H1 (cell line): ENCODE measurements around the gene MBP. TPM values are rescaled to one million over a fixed set of nuclear protein-coding genes. Genes with fewer than 3 reads are reported as not detected.

Experiments
- CTCF ChIA-PET: fragments of 300-600 bp; sonication (Branson Sonifier 250); formaldehyde crosslinking; loops from one replicate; lab custom pipeline; 2021; ENCODE audit not compliant: partially characterized antibody; lab: Charles Lee
- POLR2A ChIA-PET: fragments of 300-600 bp; sonication (Branson Sonifier 250); formaldehyde crosslinking; loops from one replicate; lab custom pipeline; 2021; ENCODE audit warnings: inconsistent platforms; ENCODE audit not compliant: partially characterized antibody; lab: Charles Lee
- DNase-seq, 2 experiments: peaks; one replicate each; pipeline versions ENCODE4 v3.0.0 to v3.0.0-alpha.2; 2010 to 2022; ENCODE audit warnings: low spot score in 2 of 2, low read depth in 1 of 2, mixed read lengths in 1 of 2
- FAIRE-seq: peaks from 2 replicates; lab custom pipeline; 2011; peaks lifted over from hg19 to GRCh38; lab: Jason Lieb, UNC
- H2AFZ ChIP-seq: 2 replicates; pipeline ENCODE4 v1.8.1; 2012; ENCODE audit warnings: low read length, inconsistent platforms
- H2AK5ac ChIP-seq: 2 replicates; pipeline ENCODE4 v1.6.1; 2013; ENCODE audit warnings: low read depth, low read length
- H2BK120ac ChIP-seq: replicated peaks from 2 replicates; pipeline ENCODE3; 2013; ENCODE audit warnings: low read depth, low read length, inconsistent platforms
- H2BK12ac ChIP-seq: 2 replicates; pipeline ENCODE4 v1.6.1; 2013; ENCODE audit warnings: low read depth, low read length
- H2BK15ac ChIP-seq: 2 replicates; pipeline ENCODE4 v1.6.1; 2013; ENCODE audit warnings: low read length
- H2BK20ac ChIP-seq: 2 replicates; pipeline ENCODE4 v1.6.1; 2013; ENCODE audit warnings: low read length
- H2BK5ac ChIP-seq: 2 replicates; pipeline ENCODE4 v1.6.1; 2013; ENCODE audit warnings: low read depth, low read length
- H3K14ac ChIP-seq: 2 replicates; pipeline ENCODE4 v1.6.1; 2013; ENCODE audit warnings: inconsistent platforms; ENCODE audit not compliant: insufficient read length
- H3K18ac ChIP-seq: 2 replicates; pipeline ENCODE4 v1.6.1; 2013; ENCODE audit warnings: low read length; ENCODE audit errors: extremely low read depth
- H3K23ac ChIP-seq: 2 replicates; pipeline ENCODE4 v1.6.1; 2013; ENCODE audit warnings: inconsistent platforms; ENCODE audit not compliant: insufficient read length
- H3K23me2 ChIP-seq: 2 replicates; pipeline ENCODE4 v1.6.1; 2013; ENCODE audit warnings: low read depth, low read length
- H3K27ac ChIP-seq: 2 replicates; pipeline ENCODE4 v1.6.1; 2011; ENCODE audit warnings: low read depth, low read length, inconsistent platforms
- H3K27me3 ChIP-seq, 4 experiments: replicated peaks in 1 of 4; 1 replicate in 1 of 4; 2 replicates in 3 of 4; pipeline versions ENCODE4 v1.6.1 to v1.8.1; 2011 to 2013; ENCODE audit warnings: low read length in 3 of 4, mild to moderate bottlenecking in 3 of 4, inconsistent platforms in 2 of 4, mixed read lengths in 2 of 4, moderate library complexity in 1 of 4; ENCODE audit not compliant: control insufficient read depth in 3 of 4, insufficient read depth in 3 of 4; ENCODE audit errors: extremely low read depth in 1 of 4
- H3K36me3 ChIP-seq, 4 experiments: 2 replicates each; pipeline versions ENCODE4 v1.6.1 to v1.8.1; 2011 to 2013; ENCODE audit warnings: mild to moderate bottlenecking in 4 of 4, low read length in 3 of 4, moderate library complexity in 2 of 4, control low read depth in 1 of 4, inconsistent platforms in 1 of 4; ENCODE audit not compliant: insufficient read depth in 4 of 4, control insufficient read depth in 2 of 4
- H3K4ac ChIP-seq: replicated peaks from 2 replicates; pipeline ENCODE3; 2013; ENCODE audit warnings: low read length, low read depth, mixed read lengths, inconsistent platforms; ENCODE audit not compliant: insufficient read length
- H3K4me1 ChIP-seq, 4 experiments: replicated peaks in 1 of 4; 1 replicate in 1 of 4; 2 replicates in 3 of 4; pipeline versions ENCODE4 v1.6.1 to v1.8.1; 2011 to 2013; ENCODE audit warnings: low read length in 3 of 4, inconsistent platforms in 2 of 4, mixed read lengths in 1 of 4; ENCODE audit not compliant: insufficient read depth in 4 of 4, control insufficient read depth in 3 of 4
- H3K4me2 ChIP-seq, 2 experiments: 2 replicates each; pipeline versions ENCODE4 v1.6.1 to v1.8.1; 2011 to 2013; ENCODE audit warnings: low read depth in 2 of 2, low read length in 2 of 2, control low read depth in 1 of 2, inconsistent platforms in 1 of 2, mild to moderate bottlenecking in 1 of 2; ENCODE audit not compliant: insufficient read depth in 1 of 2
- H3K4me3 ChIP-seq, 4 experiments: fragments of 200-600, 300-600 bp in 1 of 4; sonication (generic), shearing (Covaris generic), sonication (Bioruptor Twin) in 1 of 4; 2 replicates each; pipeline versions ENCODE4 v1.5.1 to v1.8.1; 2011 to 2016; ENCODE audit warnings: low read length in 4 of 4, low read depth in 3 of 4, control low read depth in 2 of 4, inconsistent platforms in 2 of 4, mild to moderate bottlenecking in 2 of 4, mixed read lengths in 1 of 4, moderate library complexity in 1 of 4; ENCODE audit not compliant: insufficient read depth in 2 of 4; ENCODE audit errors: extremely low read depth in 1 of 4
- H3K56ac ChIP-seq: replicated peaks from 2 replicates; pipeline ENCODE3; 2013; ENCODE audit warnings: low read depth, mild to moderate bottlenecking, mixed read lengths, low read length, inconsistent platforms; ENCODE audit not compliant: insufficient read length
- H3K79me1 ChIP-seq: 2 replicates; pipeline ENCODE4 v1.6.1; 2013; ENCODE audit warnings: low read depth, low read length, control low read depth
- H3K79me2 ChIP-seq, 2 experiments: 2 replicates each; pipeline versions ENCODE4 v1.6.1 to v1.8.1; 2012 to 2013; ENCODE audit warnings: low read length in 2 of 2, mild to moderate bottlenecking in 2 of 2, inconsistent platforms in 1 of 2; ENCODE audit not compliant: insufficient read depth in 2 of 2, control insufficient read depth in 1 of 2
- H3K9ac ChIP-seq, 4 experiments: replicated peaks in 1 of 4; 1 replicate in 1 of 4; 2 replicates in 3 of 4; pipeline versions ENCODE4 v1.6.1 to v1.8.1; 2011 to 2013; ENCODE audit warnings: low read depth in 3 of 4, low read length in 3 of 4, control low read depth in 2 of 4, mild to moderate bottlenecking in 2 of 4, moderate library complexity in 2 of 4, inconsistent platforms in 1 of 4; ENCODE audit errors: extremely low read depth in 1 of 4
- H3K9me3 ChIP-seq, 2 experiments: 2 replicates each; pipeline versions ENCODE4 v1.6.1 to v1.8.1; 2012 to 2013; ENCODE audit warnings: mild to moderate bottlenecking in 2 of 2, moderate library complexity in 2 of 2, control low read depth in 1 of 2, inconsistent platforms in 1 of 2, low read depth in 1 of 2, low read length in 1 of 2, mixed read lengths in 1 of 2; ENCODE audit not compliant: insufficient read depth in 2 of 2
- H4K20me1 ChIP-seq, 2 experiments: replicated peaks in 1 of 2; 2 replicates each; pipeline versions ENCODE3 to v1.8.1; 2011 to 2013; ENCODE audit warnings: inconsistent platforms in 2 of 2, low read length in 2 of 2, mild to moderate bottlenecking in 1 of 2; ENCODE audit not compliant: insufficient read depth in 2 of 2, control insufficient read depth in 1 of 2
- H4K5ac ChIP-seq: 2 replicates; pipeline ENCODE4 v1.6.1; 2013; ENCODE audit warnings: low read length, low read depth, mixed read lengths, inconsistent platforms; ENCODE audit not compliant: insufficient read length
- H4K8ac ChIP-seq: 2 replicates; pipeline ENCODE4 v1.8.0; 2013; ENCODE audit warnings: mild to moderate bottlenecking, moderate library complexity, low read length, inconsistent platforms; ENCODE audit not compliant: insufficient read depth; ENCODE audit errors: extremely low read depth
- H4K91ac ChIP-seq: replicated peaks from 2 replicates; pipeline ENCODE3; 2013; ENCODE audit warnings: low read length, mixed read lengths, inconsistent platforms; ENCODE audit not compliant: insufficient read length
- TEAD4 ChIP-seq: IDR thresholded peaks from 2 replicates; pipeline ENCODE4 v1.6.1; 2012; ENCODE audit warnings: low read depth, low read length, inconsistent platforms, mixed read lengths
- ZNF274 ChIP-seq: IDR thresholded peaks from 2 replicates; pipeline ENCODE4 v1.7.0; 2012; ENCODE audit warnings: low read length, borderline replicate concordance; ENCODE audit errors: extremely low read depth
- WGBS, 2 experiments: shearing (Covaris generic) in 1 of 2; methylation state at CpG; one replicate each; pipeline versions ENCODE4 v1.1.6 to v1.1.7; 2013 to 2015; ENCODE audit warnings: low lambda C conversion rate in 2 of 2, mixed read lengths in 2 of 2, inconsistent platforms in 1 of 2, low coverage in 1 of 2, missing lambda C conversion rate in 1 of 2; ENCODE audit not compliant: insufficient replicate concordance in 2 of 2, insufficient coverage in 1 of 2, insufficient read length in 1 of 2; ENCODE audit errors: extremely low coverage in 1 of 2, missing lambda C conversion rate in 1 of 2; 5-methylcytosine and 5-hydroxymethylcytosine counted together
- polyA plus RNA-seq, 7 experiments: library from polyadenylated mRNA; depleted of rRNA in 3 of 7; stranded (reverse) in 5 of 7; unstranded in 2 of 7; fragments of >200 nt in 5 of 7; fragments of 200-250 nt in 2 of 7; gene quantifications; 1 replicate in 5 of 7; 2 replicates in 1 of 7; 4 replicates in 1 of 7; pipeline versions ENCODE4 v1.2.1 to v1.2.3, GENCODE V29; 2011 to 2013; ENCODE audit warnings: missing spikeins in 2 of 7, mixed read lengths in 2 of 7
- total RNA-seq: library from RNA; stranded (reverse); fragmentation: NEBNext Ultra II Directional; extraction: Animal tissue kit (Norgen Biotek cat#: 25700); gene quantifications from 2 replicates; pipeline ENCODE4 v1.2.1, GENCODE V29; 2021

Gene MBP
- total and polyA plus RNA-seq, 2 of the 8 experiments (the other 6 are each of a cell fraction or from before 2014, with no cell fraction given) = 7.7 to 19.2 TPM

DNA sequence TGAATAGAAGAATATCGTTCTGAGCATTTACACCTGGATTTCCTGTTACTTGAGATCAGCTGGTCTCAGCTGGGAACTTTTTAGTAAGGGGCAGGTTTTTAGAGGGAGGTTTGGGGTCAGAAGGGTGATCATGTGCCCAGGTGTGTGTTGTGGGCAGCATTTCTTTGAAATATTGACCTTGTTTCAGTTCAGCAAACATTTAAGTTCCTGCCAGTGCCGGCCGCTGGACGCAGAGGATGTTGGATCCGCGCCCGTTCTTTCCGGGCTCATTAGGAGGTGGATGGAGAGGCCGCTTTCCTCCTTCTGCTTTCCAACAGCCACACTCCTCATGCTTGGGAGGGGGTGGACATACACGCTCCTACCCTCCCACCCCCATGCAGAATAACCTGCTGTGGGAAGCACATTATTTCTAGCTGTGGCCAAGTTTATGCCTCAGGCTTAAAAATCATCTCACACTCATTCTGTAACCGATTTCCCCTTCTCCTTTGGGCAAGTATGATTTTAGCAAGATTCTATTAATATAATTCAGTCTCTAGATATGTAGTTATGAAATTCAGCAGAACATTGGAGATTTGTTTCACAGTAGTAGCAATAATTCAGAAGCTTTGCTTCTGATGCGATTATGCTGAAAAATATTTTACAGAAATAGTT is 178.9 kb downstream of the MBP start:
- Histone ChIP-seq H4K91ac (no peak overlapping the region), H2AFZ (no peak overlapping the region), H3K18ac (no peak overlapping the region), H2BK120ac (no peak overlapping the region), H3K23me2 (no peaks in the 10 kb centered on the region), H4K20me1 (peaks cover 0 to 4% of the 10 kb centered on the region in 2 experiments), H4K5ac (no peak overlapping the region), H3K23ac (no peak overlapping the region), H2BK12ac (no peak overlapping the region), H3K4me2 (no peak overlapping the region), H4K8ac (no peak overlapping the region), H2BK15ac (no peak overlapping the region), H3K27me3 (no peaks in the 10 kb centered on the region), H3K4ac (no peak overlapping the region), H3K14ac (no peak overlapping the region), H3K27ac (no peak overlapping the region), H3K4me1 (0 out of 7 replicates have a peak, but pooled peaks cover 0 to 2% (median 0%) of the 10 kb centered on the region in 4 experiments), H3K9me3 (no peaks in the 10 kb centered on the region), H3K79me2 (no peaks in the 10 kb centered on the region), H3K56ac (no peak overlapping the region), H2AK5ac (no peak overlapping the region), H3K79me1 (no peaks in the 10 kb centered on the region), H3K4me3 (no peak overlapping the region), H3K9ac (no peak overlapping the region), H2BK20ac (no peak overlapping the region), H3K36me3 (peaks cover 0 to 9% (median 3%) of the 10 kb centered on the region in 4 experiments; a peak in 5 of 8 replicates), H2BK5ac (no peak overlapping the region)
- DNase-seq (no peak), FAIRE-seq (no peak)
- POLR2A ChIA-PET = no interaction called here
- WGBS, 2 experiments = 94% methylated on average over 12 of the region's 12 CpGs; no CpG with 5 or more reads in 1 of the 2 experiments
- TF ChIP-seq TEAD4 (no peak), ZNF274 (no peak)
- CTCF ChIA-PET = interaction anchor here (0.9 to 3.3 kb wide), 4 partner anchors 10 to 108 kb away, joined by 4 to 24 read pairs (median 6); no protein-coding TSS in a partner anchor
